PC-3 (cell line): ENCODE results near the gene ELK3. TPM values are rescaled to one million over a fixed set of nuclear protein-coding genes. Genes with fewer than 3 reads are reported as not detected.

Source experiments
- ATAC-seq: fragments of 200-7000 bp; cut with Tn5 transposase; 2 replicates; pipeline ENCODE4 v1.9.1; 2020; ENCODE audit warnings: mild to moderate bottlenecking, moderate library complexity
- BruUV-seq: library from RNA; stranded (reverse); fragments of 400-500 nt; replicated peaks from 2 replicates; lab custom pipeline; 2021; lab: Mats Ljungman, UMichigan
- CTCF ChIA-PET: fragments of 300-600 bp; sonication (Branson Sonifier 250); formaldehyde crosslinking; loops from one replicate; lab custom pipeline; 2022; ENCODE audit warnings: antibody characterized with exemption; lab: Charles Lee
- POLR2A ChIA-PET: fragments of 300-600 bp; sonication (Branson Sonifier 250); formaldehyde crosslinking; loops from one replicate; lab custom pipeline; 2022; ENCODE audit warnings: antibody characterized with exemption; ENCODE audit not compliant: unreplicated experiment; lab: Charles Lee
- DNase-seq: peaks from one replicate; pipeline ENCODE4 v3.0.0-alpha.2; 2015
- H2AFZ ChIP-seq: fragments of 300-600 bp; sonication (generic); 2 replicates; pipeline ENCODE4 v1.6.0; 2016; ENCODE audit warnings: antibody characterized with exemption, low read length
- H3F3A ChIP-seq: fragments of 300-600 bp; sonication (generic); one replicate; pipeline ENCODE4 v1.6.0; 2017; ENCODE audit warnings: antibody characterized with exemption, low read length, control low read depth, mild to moderate bottlenecking; ENCODE audit not compliant: unreplicated experiment
- H3K27ac ChIP-seq: fragments of 300-600 bp; sonication (generic); 2 replicates; pipeline ENCODE4 v1.5.1; 2016; ENCODE audit warnings: mild to moderate bottlenecking, low read length
- H3K27me3 ChIP-seq: fragments of 300-600 bp; sonication (generic); 2 replicates; pipeline ENCODE4 v1.6.1; 2016; ENCODE audit warnings: low read length, mixed read lengths
- H3K36me3 ChIP-seq: fragments of 300-600 bp; sonication (generic); 2 replicates; pipeline ENCODE4 v1.6.1; 2016; ENCODE audit warnings: low read depth, mixed run types, low read length, mixed read lengths
- H3K4me1 ChIP-seq: fragments of 300-600 bp; sonication (generic); 2 replicates; pipeline ENCODE4 v1.5.1; 2016; ENCODE audit warnings: low read length; ENCODE audit not compliant: insufficient read depth
- H3K4me2 ChIP-seq: fragments of 300-600 bp; sonication (generic); 2 replicates; pipeline ENCODE4 v1.6.0; 2016; ENCODE audit warnings: low read length
- H3K4me3 ChIP-seq: fragments of 300-600 bp; sonication (generic); 2 replicates; pipeline ENCODE4 v1.5.1; 2016; ENCODE audit warnings: mild to moderate bottlenecking, low read length, mixed read lengths
- H3K79me2 ChIP-seq: fragments of 300-600 bp; sonication (generic); 2 replicates; pipeline ENCODE4 v1.6.1; 2017; ENCODE audit warnings: low read length, mixed read lengths
- H3K9ac ChIP-seq: fragments of 300-600 bp; sonication (generic); 2 replicates; pipeline ENCODE4 v1.6.0; 2016; ENCODE audit warnings: mild to moderate bottlenecking, low read length
- H3K9me2 ChIP-seq: fragments of 300-600 bp; sonication (generic); replicated peaks from 2 replicates; pipeline ENCODE4 v1.6.1; 2016; ENCODE audit warnings: mixed run types, low read length, mixed read lengths
- H3K9me3 ChIP-seq: fragments of 300-600 bp; sonication (generic); 2 replicates; pipeline ENCODE4 v1.6.1; 2016; ENCODE audit warnings: low read length, mixed read lengths
- H4K20me1 ChIP-seq: fragments of 300-600 bp; sonication (generic); 2 replicates; pipeline ENCODE4 v1.6.1; 2016; ENCODE audit warnings: low read length, mixed read lengths
- CTCF ChIP-seq: fragments of 300-600 bp; sonication (generic); conservative IDR thresholded peaks from 2 replicates; pipeline ENCODE4 v1.5.1; 2017; ENCODE audit warnings: antibody characterized with exemption, low read depth, mild to moderate bottlenecking, low read length
- EZH2 ChIP-seq: fragments of 300-600 bp; sonication (generic); IDR thresholded peaks from one replicate; pipeline ENCODE4 v1.6.1; 2017; ENCODE audit warnings: antibody characterized with exemption, mild to moderate bottlenecking, low read length; ENCODE audit not compliant: unreplicated experiment
- EZH2phosphoT487 ChIP-seq: fragments of 300-600 bp; sonication (generic); IDR thresholded peaks from 2 replicates; pipeline ENCODE4 v1.6.1; 2018; ENCODE audit warnings: mild to moderate bottlenecking, antibody characterized with exemption, low read length, borderline replicate concordance
- intact Hi-C: fragments of 100-400 bp; cut with micrococcal nuclease; formaldehyde crosslinking; loops from 2 replicates; pipeline ENCODE4 v1.9.0; 2023
- total RNA-seq: library from RNA; depleted of rRNA; stranded (reverse); fragments of >200 nt; gene quantifications from 2 replicates; pipeline ENCODE4 v1.2.3, GENCODE V29; 2014

ELK3 gene
- total RNA-seq, 1 experiment from 2014 or later, result 16.2 TPM

- H3K9me2 ChIP-seq, result no peaks in the 10 kb centered on the region
- peaks cover 15% of the 10 kb centered on the region for H3K36me3 ChIP-seq
- BruUV-seq, result no TSS peak
- DNase-seq (no peak), ATAC-seq (no peak)
- ChIA-PET POLR2A (no interaction called here), CTCF (no interaction called here)
- H3K9ac ChIP-seq, result no peak overlapping the region
- H3K27me3 ChIP-seq, result no peaks in the 10 kb centered on the region
- no peak for TF ChIP-seq CTCF
- no peak overlapping the region for H2AFZ ChIP-seq
- no peaks in the 10 kb centered on the region for H4K20me1 ChIP-seq
- H3K79me2 ChIP-seq, result peaks cover 32% of the 10 kb centered on the region
- peaks cover 11% of the 10 kb centered on the region for H3K4me1 ChIP-seq
- no peak overlapping the region for H3K4me2 ChIP-seq
- H3K4me3 ChIP-seq, result no peak overlapping the region
- no peak overlapping the region for H3K27ac ChIP-seq
- H3K9me3 ChIP-seq, result no peaks in the 10 kb centered on the region
- intact Hi-C loops, result no loop called here
- no peaks in the 10 kb centered on the region for H3F3A ChIP-seq
Measured at GRCh38 chr12:96225044-96225855, 31.1 kb downstream of the ELK3 start.

- H3K4me2 ChIP-seq, result no peak overlapping the region
- no peak overlapping the region for H2AFZ ChIP-seq
- H3K9ac ChIP-seq, result no peak overlapping the region
- ChIA-PET CTCF (no interaction called here), POLR2A (no interaction called here)
- peaks cover 26% of the 10 kb centered on the region for H3K79me2 ChIP-seq
- intact Hi-C loops, result no loop called here
- no peaks in the 10 kb centered on the region for H3K9me2 ChIP-seq
- TF ChIP-seq CTCF (no peak), EZH2 (no peak), EZH2phosphoT487 (no peak)
- no peaks in the 10 kb centered on the region for H3K9me3 ChIP-seq
- no peak overlapping the region for H3K4me3 ChIP-seq
- no peaks in the 10 kb centered on the region for H3K27me3 ChIP-seq
- no TSS peak for BruUV-seq
- peaks cover 4% of the 10 kb centered on the region; the same call in 1 of the 2 replicates for H3K4me1 ChIP-seq
- H3F3A ChIP-seq, result no peaks in the 10 kb centered on the region
- no peak for DNase-seq
- ATAC-seq, result no peak
- no peak overlapping the region for H3K27ac ChIP-seq
- peaks cover 15% of the 10 kb centered on the region for H3K36me3 ChIP-seq
- no peaks in the 10 kb centered on the region for H4K20me1 ChIP-seq
Measured at GRCh38 chr12:96225994-96226399, 31.8 kb downstream of the ELK3 start.

GRCh38 chr12:96226401-96226800, 32.2 kb downstream of the ELK3 start:
- Histone ChIP-seq H2AFZ (no peak overlapping the region), H3K9me3 (no peaks in the 10 kb centered on the region), H3K9ac (no peak overlapping the region), H3K4me1 (no peaks in the 10 kb centered on the region), H4K20me1 (no peaks in the 10 kb centered on the region), H3K4me3 (no peak overlapping the region), H3K27me3 (no peaks in the 10 kb centered on the region), H3K9me2 (no peaks in the 10 kb centered on the region), H3K4me2 (no peak overlapping the region), H3K36me3 (peaks cover 15% of the 10 kb centered on the region), H3F3A (no peaks in the 10 kb centered on the region), H3K27ac (no peak overlapping the region), H3K79me2 (peaks cover 22% of the 10 kb centered on the region)
- BruUV-seq, result no TSS peak
- intact Hi-C loops, result no loop called here
- ATAC-seq, result no peak
- POLR2A ChIA-PET, result no interaction called here
- DNase-seq, result no peak
- CTCF ChIA-PET, result no interaction called here
- TF ChIP-seq CTCF, result no peak
- no peak for TF ChIP-seq EZH2
- no peak for TF ChIP-seq EZH2phosphoT487
